Activated naive CD8-positive, alpha-beta T cell (primary cell): Measurements from ENCODE around the gene TBC1D22A.

ENCODE experiments used
- H3K27ac Mint-ChIP-seq: one replicate; pipeline ENCODE4 v1.8.0; 2021; ENCODE audit warnings: mixed read lengths
- H3K27me3 Mint-ChIP-seq: one replicate; pipeline ENCODE4 v1.8.0; 2021; ENCODE audit warnings: mixed read lengths
- H3K36me3 Mint-ChIP-seq: one replicate; pipeline ENCODE4 v1.8.0; 2021; ENCODE audit warnings: mixed read lengths
- H3K4me1 Mint-ChIP-seq: one replicate; pipeline ENCODE4 v1.8.0; 2021; ENCODE audit warnings: low read depth, mixed read lengths
- H3K4me3 Mint-ChIP-seq: one replicate; pipeline ENCODE4 v1.8.0; 2021; ENCODE audit warnings: mild to moderate bottlenecking, mixed read lengths
- H3K9me3 Mint-ChIP-seq: one replicate; pipeline ENCODE4 v1.8.0; 2021; ENCODE audit warnings: low read depth, mixed read lengths

TBC1D22A gene

GRCh38 chr22:47015589-47016178 is 253.2 kb downstream of the TBC1D22A start:
- peaks cover 8% of the 10 kb centered on the region for H3K4me1 Mint-ChIP-seq
- no peak overlapping the region for H3K27ac Mint-ChIP-seq
- no peak overlapping the region for H3K4me3 Mint-ChIP-seq
- peaks cover 9% of the 10 kb centered on the region for H3K36me3 Mint-ChIP-seq
- no peaks in the 10 kb centered on the region for H3K27me3 Mint-ChIP-seq
- no peaks in the 10 kb centered on the region for H3K9me3 Mint-ChIP-seq

DNA sequence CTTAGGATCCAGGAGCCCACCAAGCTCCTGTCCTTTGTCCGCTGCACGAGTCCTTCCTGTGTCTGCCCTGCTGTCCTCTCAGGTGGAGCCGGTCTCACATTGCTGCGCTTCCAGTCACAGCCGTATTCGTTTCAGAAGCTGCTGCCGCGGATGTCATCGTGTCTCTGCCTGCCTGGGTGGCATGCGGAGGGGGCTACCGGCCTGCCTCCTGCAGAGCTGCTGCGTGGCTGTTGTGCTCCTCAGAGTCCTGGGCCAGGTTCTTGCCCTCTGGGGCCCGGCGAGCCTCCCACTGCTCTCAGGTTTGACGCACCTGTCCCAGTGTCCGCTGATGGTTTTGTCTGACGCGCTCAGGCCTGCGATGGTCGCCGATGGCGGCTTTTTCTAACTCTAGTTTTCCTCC is 254.2 kb downstream of the TBC1D22A start:
- H3K27ac Mint-ChIP-seq: peak overlapping the region; percentile 22
- no peaks in the 10 kb centered on the region for H3K27me3 Mint-ChIP-seq
- no peaks in the 10 kb centered on the region for H3K9me3 Mint-ChIP-seq
- no peak overlapping the region for H3K4me3 Mint-ChIP-seq
- H3K4me1 Mint-ChIP-seq: peaks cover 8% of the 10 kb centered on the region
- H3K36me3 Mint-ChIP-seq: peaks cover 9% of the 10 kb centered on the region

GRCh38 chr22:47017245-47017644 is 254.8 kb downstream of the TBC1D22A start:
- H3K4me1 Mint-ChIP-seq: peaks cover 10% of the 10 kb centered on the region
- no peaks in the 10 kb centered on the region for H3K9me3 Mint-ChIP-seq
- no peaks in the 10 kb centered on the region for H3K27me3 Mint-ChIP-seq
- no peak overlapping the region for H3K27ac Mint-ChIP-seq
- H3K4me3 Mint-ChIP-seq: no peak overlapping the region
- H3K36me3 Mint-ChIP-seq: peaks cover 9% of the 10 kb centered on the region

DNA sequence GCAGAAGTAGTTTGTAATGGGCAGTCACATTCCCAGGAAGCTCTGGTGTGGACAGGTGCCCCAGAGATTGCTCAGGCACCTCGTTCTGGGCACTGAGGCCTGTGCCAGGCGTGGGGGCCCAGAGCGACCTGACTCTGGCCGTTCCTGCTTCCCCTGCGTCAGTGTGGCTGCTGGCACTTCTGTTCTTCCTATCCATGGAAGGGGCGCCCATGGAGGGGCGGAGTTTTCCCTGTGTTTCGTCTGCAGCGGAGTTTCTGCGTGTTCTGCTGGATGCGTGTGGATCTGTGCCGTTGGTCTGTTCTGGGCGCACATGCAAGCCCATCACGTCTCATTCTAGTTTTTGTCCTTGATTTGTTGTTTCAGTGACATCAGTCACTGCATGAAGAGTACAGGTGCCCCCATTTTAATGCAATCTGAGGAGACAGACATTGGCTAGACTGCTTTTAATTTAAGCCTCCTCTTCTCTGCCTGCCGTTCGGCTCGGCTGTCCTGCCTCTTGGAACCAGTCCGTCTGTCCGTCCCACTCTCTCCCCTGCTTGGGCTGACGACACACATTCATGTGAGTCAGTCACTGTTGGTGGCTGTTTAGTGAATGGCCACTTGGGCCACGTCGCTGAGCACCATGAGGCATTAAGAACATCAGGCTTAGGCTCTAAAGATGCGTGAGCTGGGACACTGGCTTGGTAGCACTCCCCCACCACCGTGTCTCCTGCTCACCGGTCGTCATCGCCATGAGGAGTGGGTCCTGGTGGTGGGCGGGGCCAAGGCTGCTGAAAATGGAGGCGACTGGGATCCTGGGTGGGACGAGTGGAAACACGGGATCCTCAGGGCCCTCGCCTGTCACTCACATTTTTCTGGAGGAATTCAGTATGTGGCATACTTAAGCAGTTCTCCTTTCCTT is 255.8 kb downstream of the TBC1D22A start:
- Mint-ChIP-seq H3K27me3 (no peaks in the 10 kb centered on the region), H3K9me3 (no peaks in the 10 kb centered on the region), H3K4me3 (no peak overlapping the region), H3K36me3 (peaks cover 10% of the 10 kb centered on the region), H3K4me1 (peaks cover 13% of the 10 kb centered on the region), H3K27ac (no peak overlapping the region)

GRCh38 chr22:47019012-47019790 is 256.8 kb downstream of the TBC1D22A start:
- Mint-ChIP-seq H3K27ac (no peak overlapping the region), H3K4me3 (no peak overlapping the region), H3K27me3 (no peaks in the 10 kb centered on the region), H3K9me3 (no peaks in the 10 kb centered on the region), H3K36me3 (peaks cover 14% of the 10 kb centered on the region), H3K4me1 (peaks cover 16% of the 10 kb centered on the region)

DNA sequence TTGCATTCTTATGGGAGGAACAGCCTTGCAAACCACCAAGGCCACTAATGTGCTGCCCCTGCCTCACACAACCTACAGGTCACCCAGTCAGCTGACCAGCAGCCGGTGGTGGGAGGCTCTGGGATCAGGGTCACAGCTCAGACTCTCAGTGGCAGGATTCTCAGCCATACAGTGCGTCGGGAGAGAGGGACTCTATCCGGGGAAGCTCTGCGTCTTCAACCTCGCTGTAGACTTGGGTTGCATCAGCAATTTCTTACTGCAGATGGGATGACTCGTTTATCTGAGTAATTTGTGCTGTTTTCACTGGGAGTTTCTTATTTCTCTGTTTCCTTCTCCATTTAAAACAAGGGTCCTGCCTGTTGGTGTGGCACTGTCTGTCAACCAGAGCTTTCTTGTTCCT is 257.7 kb downstream of the TBC1D22A start:
- Mint-ChIP-seq H3K36me3 (peaks cover 14% of the 10 kb centered on the region), H3K4me3 (no peak overlapping the region), H3K27ac (no peak overlapping the region), H3K9me3 (no peaks in the 10 kb centered on the region), H3K27me3 (no peaks in the 10 kb centered on the region), H3K4me1 (peaks cover 16% of the 10 kb centered on the region)

DNA sequence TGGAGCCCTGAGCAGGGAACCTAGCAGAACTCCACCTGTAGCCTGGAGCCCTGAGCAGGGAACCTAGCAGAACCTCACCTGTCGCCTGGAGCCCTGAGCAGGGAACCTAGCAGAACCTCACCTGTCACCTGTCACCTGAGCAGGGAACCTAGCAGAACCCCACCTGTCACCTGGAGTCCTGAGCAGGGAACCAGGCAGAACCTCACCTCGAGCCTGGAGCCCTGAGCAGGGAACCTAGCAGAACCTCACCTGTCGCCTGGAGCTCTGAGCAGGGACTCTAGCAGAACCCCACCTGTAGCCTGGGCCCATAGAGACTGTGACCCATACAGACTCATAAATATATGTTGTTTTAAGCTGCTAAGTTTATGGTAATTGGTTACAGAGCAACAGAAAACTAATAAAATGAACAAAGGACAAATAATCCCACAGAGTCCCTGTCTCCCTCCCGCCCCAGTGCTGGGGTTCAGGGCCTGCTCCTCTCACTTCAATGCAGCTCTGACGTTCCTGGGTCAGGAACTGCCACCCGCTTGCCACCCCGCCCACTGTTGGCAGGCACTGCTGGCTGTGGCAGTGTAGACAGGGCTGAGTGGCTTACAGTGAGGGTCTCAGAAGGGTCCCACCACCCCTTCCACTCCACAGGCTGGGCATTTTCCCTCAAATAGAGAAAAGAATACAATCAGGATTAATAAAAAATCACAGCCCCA is 259.1 kb downstream of the TBC1D22A start:
- Mint-ChIP-seq H3K4me3 (no peak overlapping the region), H3K4me1 (peaks cover 16% of the 10 kb centered on the region)

GRCh38 chr22:47022075-47022473 is 259.6 kb downstream of the TBC1D22A start:
- no peaks in the 10 kb centered on the region for H3K9me3 Mint-ChIP-seq
- H3K4me1 Mint-ChIP-seq: peaks cover 13% of the 10 kb centered on the region
- no peaks in the 10 kb centered on the region for H3K27me3 Mint-ChIP-seq
- no peak overlapping the region for H3K27ac Mint-ChIP-seq
- no peak overlapping the region for H3K4me3 Mint-ChIP-seq
- H3K36me3 Mint-ChIP-seq: peaks cover 14% of the 10 kb centered on the region

More for the DNA sequence above, 259.1 kb downstream of the TBC1D22A start:
- Mint-ChIP-seq H3K27ac (no peak overlapping the region), H3K27me3 (no peaks in the 10 kb centered on the region), H3K36me3 (peaks cover 14% of the 10 kb centered on the region), H3K9me3 (no peaks in the 10 kb centered on the region)

GRCh38 chr22:47022475-47022874 is 260.0 kb downstream of the TBC1D22A start:
- no peaks in the 10 kb centered on the region for H3K27me3 Mint-ChIP-seq
- H3K9me3 Mint-ChIP-seq: no peaks in the 10 kb centered on the region
- no peak overlapping the region for H3K4me3 Mint-ChIP-seq
- no peak overlapping the region for H3K27ac Mint-ChIP-seq
- H3K4me1 Mint-ChIP-seq: peaks cover 13% of the 10 kb centered on the region
- H3K36me3 Mint-ChIP-seq: peaks cover 14% of the 10 kb centered on the region

GRCh38 chr22:47023871-47024270 is 261.4 kb downstream of the TBC1D22A start:
- Mint-ChIP-seq H3K27me3 (no peaks in the 10 kb centered on the region), H3K36me3 (peaks cover 10% of the 10 kb centered on the region), H3K4me3 (no peak overlapping the region), H3K27ac (no peak overlapping the region), H3K4me1 (peaks cover 13% of the 10 kb centered on the region), H3K9me3 (no peaks in the 10 kb centered on the region)

DNA sequence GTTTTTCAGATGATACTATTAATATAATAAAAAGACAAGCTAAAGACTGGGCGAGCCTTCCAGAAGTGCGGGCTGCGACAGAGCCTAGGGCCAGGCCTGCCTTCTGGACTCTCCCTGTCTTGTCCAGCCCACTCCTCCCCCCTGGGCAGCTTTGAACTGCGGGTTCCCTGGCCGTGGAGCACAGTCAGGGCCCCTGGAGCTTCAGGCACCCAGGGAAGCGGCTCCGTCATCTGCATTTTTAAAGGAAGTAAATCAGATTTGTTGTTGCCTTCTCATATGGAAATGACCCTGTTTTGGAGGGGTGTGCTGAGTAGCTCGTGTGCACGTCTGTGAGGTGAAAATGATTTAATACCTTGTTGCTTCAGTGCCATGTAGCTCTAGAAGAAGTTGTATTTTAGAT is 265.3 kb downstream of the TBC1D22A start:
- no peak overlapping the region for H3K4me3 Mint-ChIP-seq
- peaks cover 5% of the 10 kb centered on the region for H3K36me3 Mint-ChIP-seq
- H3K27me3 Mint-ChIP-seq: no peaks in the 10 kb centered on the region
- peaks cover 6% of the 10 kb centered on the region for H3K4me1 Mint-ChIP-seq
- no peaks in the 10 kb centered on the region for H3K9me3 Mint-ChIP-seq
- no peak overlapping the region for H3K27ac Mint-ChIP-seq

DNA sequence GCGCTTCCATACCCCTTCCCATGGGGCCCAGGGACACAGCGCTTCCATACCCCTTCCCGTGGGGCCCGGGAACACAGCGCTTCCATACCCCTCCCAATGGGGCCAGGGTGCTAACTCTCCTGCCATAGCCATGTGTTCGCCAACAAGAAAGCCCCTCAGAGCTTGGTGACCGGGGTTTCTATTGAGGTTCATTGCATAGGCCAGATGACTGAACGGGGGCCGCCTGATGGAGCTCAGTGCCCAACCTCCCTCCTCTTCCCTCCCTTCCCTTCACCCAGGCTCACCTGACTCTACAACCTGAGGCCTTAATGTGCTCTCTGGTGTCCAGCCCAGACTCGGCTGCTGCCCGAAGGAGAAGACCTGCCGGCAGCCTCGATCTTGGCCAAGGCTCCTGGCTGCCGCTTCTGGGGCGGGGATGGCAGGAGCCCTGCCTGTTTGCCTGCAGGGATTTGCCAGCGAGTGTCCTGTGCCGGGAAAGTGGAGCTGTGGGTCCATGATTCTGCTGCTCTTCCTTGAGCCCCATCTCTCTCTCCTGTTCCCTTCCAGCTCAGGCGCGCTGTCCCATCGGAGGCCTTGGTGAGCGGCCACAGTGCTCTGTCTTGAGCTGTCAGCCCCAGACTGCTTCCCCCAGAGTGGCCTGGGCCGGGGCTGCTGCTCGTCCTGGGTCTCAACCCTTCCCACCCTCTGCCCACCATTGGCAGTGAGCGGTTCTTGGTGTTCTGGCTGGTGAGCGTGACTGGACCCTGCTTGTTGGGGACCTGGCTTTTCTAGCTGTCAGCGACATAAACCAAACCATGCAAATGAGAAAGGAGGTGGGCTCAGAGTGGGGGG is 267.0 kb downstream of the TBC1D22A start:
- no peaks in the 10 kb centered on the region for H3K9me3 Mint-ChIP-seq
- H3K27ac Mint-ChIP-seq: no peak overlapping the region
- no peaks in the 10 kb centered on the region for H3K36me3 Mint-ChIP-seq
- H3K27me3 Mint-ChIP-seq: no peaks in the 10 kb centered on the region
- peaks cover 2% of the 10 kb centered on the region for H3K4me1 Mint-ChIP-seq
- no peak overlapping the region for H3K4me3 Mint-ChIP-seq

DNA sequence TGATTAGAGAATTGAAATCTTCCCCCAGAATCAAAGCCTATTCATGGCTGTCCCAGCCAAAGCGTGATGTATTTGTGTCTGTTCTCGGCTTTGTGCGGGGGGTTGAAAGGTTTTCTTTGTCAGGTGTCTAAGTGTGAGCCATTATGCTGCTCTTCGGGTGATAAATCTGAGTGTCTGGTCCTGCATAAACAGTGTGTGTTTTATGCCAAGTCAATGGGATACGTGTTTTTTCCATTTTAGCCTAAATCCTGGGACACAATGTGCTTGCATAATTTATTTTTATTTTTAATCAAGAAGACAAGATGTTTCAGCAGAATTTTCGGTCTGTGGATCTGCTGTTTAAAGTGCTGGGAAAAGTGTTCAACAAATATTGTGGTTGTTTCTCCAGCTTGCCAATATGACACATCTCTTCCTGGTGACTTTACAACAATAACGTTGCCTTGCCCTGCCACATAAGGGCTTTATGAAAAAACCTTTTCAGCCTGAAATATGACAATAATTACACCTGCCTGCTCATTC is 267.8 kb downstream of the TBC1D22A start:
- Mint-ChIP-seq H3K27ac (no peak overlapping the region), H3K4me3 (no peak overlapping the region), H3K9me3 (no peaks in the 10 kb centered on the region), H3K36me3 (no peaks in the 10 kb centered on the region), H3K27me3 (no peaks in the 10 kb centered on the region), H3K4me1 (peaks cover 2% of the 10 kb centered on the region)
